Tibial nerve (tissue), 4 donors: ENCODE measurements around the gene BANP. TPM values are rescaled to one million over a fixed set of nuclear protein-coding genes. Genes with fewer than 3 reads are reported as not detected.
"Not testable (repeated sequence)": the region's sequence is repeated elsewhere in the genome, so short reads cannot be mapped to it uniquely, and the experiment has no call there.

Experiments used
- DNase-seq, 2 donors: peaks; one replicate each; pipeline ENCODE4 v3.0.0-alpha.2; 2019; ENCODE audit warnings: low spot score in 2 of 2
- H3K27ac ChIP-seq, 4 donors: fragments of 200-600 bp; sonication (generic) in 3 of 4; one replicate each; pipeline ENCODE4 v1.5.1; 2017 to 2019; ENCODE audit warnings: mild to moderate bottlenecking in 1 of 4
- H3K27me3 ChIP-seq, 2 donors: fragments of 200-600 bp; sonication (generic) in 1 of 2; one replicate each; pipeline versions ENCODE4 v1.5.1 to v1.6.0; 2017 to 2019
- H3K36me3 ChIP-seq, 3 donors: fragments of 200-600 bp; sonication (generic); one replicate each; pipeline ENCODE4 v1.5.1; 2018 to 2019
- H3K4me1 ChIP-seq, 4 donors: fragments of 200-600 bp; sonication (generic) in 3 of 4; one replicate each; pipeline ENCODE4 v1.5.1; 2017 to 2019
- H3K4me3 ChIP-seq, 4 donors: fragments of 200-600 bp; sonication (generic) in 3 of 4; one replicate each; pipeline ENCODE4 v1.5.1; 2017 to 2019; ENCODE audit warnings: mild to moderate bottlenecking in 1 of 4, moderate library complexity in 1 of 4
- H3K9me3 ChIP-seq, 4 donors: fragments of 200-600 bp; sonication (generic) in 3 of 4; one replicate each; pipeline ENCODE4 v1.5.1; 2017 to 2019
- CTCF ChIP-seq, 5 experiments: fragments of 200-600 bp in 3 of 5; fragments of 450-650 bp in 2 of 5; sonication (generic) in 3 of 5; IDR thresholded peaks; one replicate each; pipeline ENCODE4 v1.5.1; 2016 to 2019; ENCODE audit warnings: antibody characterized with exemption in 5 of 5, mild to moderate bottlenecking in 3 of 5, moderate library complexity in 2 of 5
- EP300 ChIP-seq, 2 donors: sonication (generic); formaldehyde crosslinking; IDR thresholded peaks; one replicate each; pipeline ENCODE4 v1.6.1; 2017; ENCODE audit warnings: antibody characterized with exemption in 2 of 2, mild to moderate bottlenecking in 1 of 2
- POLR2A ChIP-seq, 2 donors: fragments of 450-650 bp; IDR thresholded peaks; one replicate each; pipeline ENCODE4 v1.6.1; 2017; ENCODE audit warnings: antibody characterized with exemption in 2 of 2, mild to moderate bottlenecking in 2 of 2, moderate library complexity in 2 of 2
- WGBS, 2 donors: methylation state at CpG; one replicate each; pipeline ENCODE4 v1.1.5; 2018; 5-methylcytosine and 5-hydroxymethylcytosine counted together
- total RNA-seq, 4 donors: library from RNA; depleted of rRNA; stranded (reverse); fragments of >200 nt; gene quantifications; one replicate each; pipeline ENCODE4 v1.1.0, GENCODE V29; 2016

The BANP gene
- total RNA-seq, 4 donors from 2014 or later = 21.9 to 27.3 (median 24.6) TPM

GRCh38 chr16:88074041-88074440, 122.8 kb downstream of the BANP start:
- no peak overlapping the region for H3K27ac ChIP-seq
- TF ChIP-seq CTCF (IDR thresholded peaks at IDR 0.05) (no peak), EP300 (IDR thresholded peaks at IDR 0.05) (no peak), POLR2A (IDR thresholded peaks at IDR 0.05) (no peak)
- 93 to 98% methylated on average over 6 of the region's 6 CpGs for WGBS, 2 donors
- peaks cover 0 to 94% (median 22%) of the 10 kb centered on the region in 3 donors for H3K36me3 ChIP-seq
- no peaks in the 10 kb centered on the region for H3K9me3 ChIP-seq
- no peaks in the 10 kb centered on the region for H3K27me3 ChIP-seq
- H3K4me1 ChIP-seq = no peaks in the 10 kb centered on the region
- no peak overlapping the region for H3K4me3 ChIP-seq
- DNase-seq = no peak

- no peaks in the 10 kb centered on the region for H3K4me1 ChIP-seq
- H3K4me3 ChIP-seq = no peak overlapping the region
- peaks cover 0 to 70% (median 22%) of the 10 kb centered on the region in 3 donors for H3K36me3 ChIP-seq
- 92% methylated on average over 44 to 57 of the region's 57 CpGs for WGBS, 2 donors
- DNase-seq = no peak
- TF ChIP-seq EP300 (IDR thresholded peaks at IDR 0.05) (no peak), CTCF (IDR thresholded peaks at IDR 0.05) (no peak), POLR2A (IDR thresholded peaks at IDR 0.05) (no peak)
- no peaks in the 10 kb centered on the region for H3K9me3 ChIP-seq
- no peaks in the 10 kb centered on the region for H3K27me3 ChIP-seq
- no peak overlapping the region for H3K27ac ChIP-seq
These were observed 125.1 kb downstream of the BANP start for GRCh38 chr16:88076211-88076931.

- H3K9me3 ChIP-seq, H3K4me1 ChIP-seq, H3K4me3 ChIP-seq, H3K27me3 ChIP-seq, DNase-seq, H3K27ac ChIP-seq: not testable (repeated sequence)
- peaks cover 0 to 65% (median 22%) of the 10 kb centered on the region in 3 donors for H3K36me3 ChIP-seq
- 91 to 92% methylated on average over 5 of the region's 5 CpGs for WGBS, 2 donors
These were observed 125.7 kb downstream of the BANP start for GRCh38 chr16:88076932-88077320.

- Histone ChIP-seq H3K27ac (no peak overlapping the region), H3K36me3 (peaks cover 0 to 61% (median 16%) of the 10 kb centered on the region in 3 donors), H3K4me1 (no peaks in the 10 kb centered on the region), H3K4me3 (no peak overlapping the region), H3K9me3 (no peaks in the 10 kb centered on the region), H3K27me3 (no peaks in the 10 kb centered on the region)
- TF ChIP-seq POLR2A (IDR thresholded peaks at IDR 0.05) (no peak), CTCF (IDR thresholded peaks at IDR 0.05) (no peak)
- DNase-seq = no peak
- WGBS, 2 donors = 80 to 85% methylated on average over 27 to 30 of the region's 30 CpGs
These were observed 126.3 kb downstream of the BANP start for GRCh38 chr16:88077328-88078108.

GRCh38 chr16:88078111-88078775, 127.0 kb downstream of the BANP start:
- no peaks in the 10 kb centered on the region for H3K4me1 ChIP-seq
- H3K27ac ChIP-seq = no peak overlapping the region
- no peaks in the 10 kb centered on the region for H3K27me3 ChIP-seq
- no peaks in the 10 kb centered on the region for H3K9me3 ChIP-seq
- peaks cover 0 to 58% (median 9%) of the 10 kb centered on the region in 3 donors for H3K36me3 ChIP-seq
- TF ChIP-seq EP300 (IDR thresholded peaks at IDR 0.05) (no peak), POLR2A (IDR thresholded peaks at IDR 0.05) (no peak), CTCF (IDR thresholded peaks at IDR 0.05) (no peak)
- DNase-seq = no peak
- H3K4me3 ChIP-seq = no peak overlapping the region
- WGBS, 2 donors = 90 to 92% methylated on average over 15 to 17 of the region's 17 CpGs
